GM06990 (cell line): ENCODE results near the gene ZNF200.
"Not testable (repeated sequence)": the region's sequence is repeated elsewhere in the genome, so short reads cannot be mapped to it uniquely, and the experiment has no call there.

Experiments
- DNase-seq: peaks from one replicate; pipeline ENCODE4 v3.0.0-alpha.2; 2011; ENCODE audit not compliant: insufficient read length; ENCODE audit errors: extremely low read depth
- H3K27me3 ChIP-seq: replicated peaks from 2 replicates; pipeline ENCODE4 v1.6.0; 2011; ENCODE audit warnings: low read length; ENCODE audit not compliant: control insufficient read depth, insufficient read depth
- H3K36me3 ChIP-seq: 2 replicates; pipeline ENCODE4 v1.5.1; 2011; ENCODE audit warnings: low read length; ENCODE audit not compliant: control insufficient read depth, insufficient read depth
- H3K4me3 ChIP-seq: replicated peaks from 2 replicates; pipeline ENCODE4 v1.5.1; 2011; ENCODE audit warnings: low read depth, mild to moderate bottlenecking, control low read depth, low read length
- CTCF ChIP-seq: IDR thresholded peaks from 2 replicates; pipeline ENCODE4 v1.5.1; 2011; ENCODE audit warnings: low read length, control low read depth, mild to moderate bottlenecking, inconsistent platforms; ENCODE audit not compliant: insufficient read depth, poor library complexity, severe bottlenecking

ZNF200 gene

GRCh38 chr16:3212567-3212966 lies 22.4 kb downstream of the ZNF200 start:
- DNase-seq: no peak
- H3K36me3 ChIP-seq: no peaks in the 10 kb centered on the region
- no peak for TF ChIP-seq CTCF
- H3K27me3 ChIP-seq: no peaks in the 10 kb centered on the region
- no peak overlapping the region for H3K4me3 ChIP-seq

GRCh38 chr16:3212006-3212405 lies 23.0 kb downstream of the ZNF200 start:
- Histone ChIP-seq H3K4me3 (no peak overlapping the region), H3K36me3 (no peaks in the 10 kb centered on the region), H3K27me3 (no peaks in the 10 kb centered on the region)
- no peak for DNase-seq
- TF ChIP-seq CTCF: no peak

GRCh38 chr16:3207086-3207953 lies 27.6 kb downstream of the ZNF200 start:
- Histone ChIP-seq H3K27me3 (no peaks in the 10 kb centered on the region), H3K4me3 (no peak overlapping the region), H3K36me3 (no peaks in the 10 kb centered on the region)
- DNase-seq: no peak
- TF ChIP-seq CTCF: no peak

- not testable (repeated sequence) for H3K27me3 ChIP-seq, H3K36me3 ChIP-seq, DNase-seq, H3K4me3 ChIP-seq
These were observed 29.0 kb downstream of the ZNF200 start for GRCh38 chr16:3205939-3206338.

GRCh38 chr16:3202903-3203539 lies 31.9 kb downstream of the ZNF200 start:
- no peaks in the 10 kb centered on the region for H3K36me3 ChIP-seq
- no peak for DNase-seq
- H3K4me3 ChIP-seq: no peak overlapping the region
- no peaks in the 10 kb centered on the region for H3K27me3 ChIP-seq
- TF ChIP-seq CTCF: no peak

GRCh38 chr16:3198334-3199072 lies 36.5 kb downstream of the ZNF200 start:
- Histone ChIP-seq H3K27me3 (no peaks in the 10 kb centered on the region), H3K4me3 (no peak overlapping the region), H3K36me3 (no peaks in the 10 kb centered on the region)
- no peak for DNase-seq
- no peak for TF ChIP-seq CTCF

GRCh38 chr16:3197694-3198333 lies 37.1 kb downstream of the ZNF200 start:
- not testable (repeated sequence) for H3K27me3 ChIP-seq, H3K4me3 ChIP-seq, DNase-seq, H3K36me3 ChIP-seq
